DND-41 (cell line): ENCODE results near the gene PTPN6.

Experiments used
- ATAC-seq: fragments of 200-7000 bp; cut with Tn5 transposase; 3 replicates; pipeline ENCODE4 v1.9.1; 2021; ENCODE audit warnings: low read depth; ENCODE audit not compliant: insufficient read depth
- DNase-seq: peaks from one replicate; pipeline ENCODE4 v3.0.0-alpha.2; 2020
- H2AFZ ChIP-seq: 2 replicates; pipeline ENCODE4 v1.6.0; 2012; ENCODE audit warnings: low read depth, low read length
- H3K27ac ChIP-seq: 2 replicates; pipeline ENCODE4 v1.5.1; 2012; ENCODE audit warnings: low read length, inconsistent platforms
- H3K27me3 ChIP-seq: fragments of 200-600 bp; sonication (generic); 2 replicates; pipeline ENCODE4 v1.6.0; 2012; ENCODE audit warnings: low read length, mild to moderate bottlenecking, inconsistent platforms; ENCODE audit not compliant: insufficient read depth, poor library complexity
- H3K36me3 ChIP-seq: 2 replicates; pipeline ENCODE4 v1.5.1; 2012; ENCODE audit warnings: low read length, inconsistent platforms; ENCODE audit not compliant: insufficient read depth
- H3K4me1 ChIP-seq: 2 replicates; pipeline ENCODE4 v1.5.1; 2012; ENCODE audit warnings: mild to moderate bottlenecking, low read length; ENCODE audit not compliant: insufficient read depth
- H3K4me2 ChIP-seq: 2 replicates; pipeline ENCODE4 v1.6.0; 2012; ENCODE audit warnings: mild to moderate bottlenecking, moderate library complexity, low read length, inconsistent platforms; ENCODE audit not compliant: insufficient read depth
- H3K4me3 ChIP-seq, 2 experiments: fragments of 200-600 bp in 1 of 2; shearing (Covaris generic) in 1 of 2; 2 replicates each; pipeline ENCODE4 v1.5.1; 2012 to 2016; ENCODE audit warnings: inconsistent platforms in 2 of 2, low read length in 2 of 2, mild to moderate bottlenecking in 2 of 2, low read depth in 1 of 2, moderate library complexity in 1 of 2
- H3K79me2 ChIP-seq: 2 replicates; pipeline ENCODE4 v1.6.0; 2012; ENCODE audit warnings: low read length, inconsistent platforms; ENCODE audit not compliant: insufficient read depth
- H3K9ac ChIP-seq: 2 replicates; pipeline ENCODE4 v1.6.0; 2012; ENCODE audit warnings: low read depth, mild to moderate bottlenecking, inconsistent platforms, low read length, moderate library complexity
- H3K9me3 ChIP-seq: 2 replicates; pipeline ENCODE4 v1.5.1; 2012; ENCODE audit warnings: low read length, moderate library complexity, mild to moderate bottlenecking, inconsistent platforms; ENCODE audit not compliant: insufficient read depth, severe bottlenecking
- H4K20me1 ChIP-seq: 2 replicates; pipeline ENCODE4 v1.6.0; 2012; ENCODE audit warnings: low read length; ENCODE audit not compliant: insufficient read depth
- EZH2 ChIP-seq: IDR thresholded peaks from 3 replicates; pipeline ENCODE4 v1.6.1; 2012; ENCODE audit warnings: borderline replicate concordance, low read depth, mild to moderate bottlenecking, moderate library complexity, low read length, inconsistent platforms; ENCODE audit not compliant: severe bottlenecking
- TF ChIP-seq, protein P1 (sequence below): IDR thresholded peaks from 2 replicates; pipeline ENCODE4 v1.5.1; 2012; ENCODE audit warnings: borderline replicate concordance, low read length, moderate library complexity, mild to moderate bottlenecking; ENCODE audit not compliant: poor library complexity, severe bottlenecking; ENCODE audit errors: extremely low read depth

PTPN6 gene

DNA sequence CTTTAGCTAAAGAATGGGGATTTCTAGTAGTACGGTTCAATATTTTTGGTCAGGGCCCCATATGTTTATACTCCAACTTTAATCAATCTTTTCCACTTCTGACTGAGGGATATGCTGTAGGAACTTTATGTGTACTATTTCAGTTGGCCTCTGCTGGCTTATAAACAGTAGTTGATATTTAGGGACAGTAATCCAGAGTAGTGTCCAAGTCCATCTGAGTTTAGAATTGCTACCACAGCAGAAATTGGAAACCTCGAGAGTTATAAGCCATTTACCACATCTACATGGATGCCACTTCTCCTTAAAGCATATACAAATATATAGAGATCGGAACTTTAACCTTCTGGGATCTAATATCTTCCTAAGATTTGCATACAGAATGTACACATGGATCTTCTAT is 55.5 kb downstream of the PTPN6 start:
- Histone ChIP-seq H3K4me3 (no peak overlapping the region), H3K4me2 (no peak overlapping the region), H3K27ac (no peak overlapping the region), H3K9ac (no peak overlapping the region), H2AFZ (no peak overlapping the region), H3K36me3 (peaks cover 23% of the 10 kb centered on the region), H3K4me1 (no peaks in the 10 kb centered on the region), H3K9me3 (no peaks in the 10 kb centered on the region), H4K20me1 (no peaks in the 10 kb centered on the region), H3K27me3 (no peaks in the 10 kb centered on the region), H3K79me2 (0 out of 2 replicates have a peak, but pooled peaks cover 4% of the 10 kb centered on the region)
- no peak for TF ChIP-seq EZH2
- TF ChIP-seq, protein P1, sequence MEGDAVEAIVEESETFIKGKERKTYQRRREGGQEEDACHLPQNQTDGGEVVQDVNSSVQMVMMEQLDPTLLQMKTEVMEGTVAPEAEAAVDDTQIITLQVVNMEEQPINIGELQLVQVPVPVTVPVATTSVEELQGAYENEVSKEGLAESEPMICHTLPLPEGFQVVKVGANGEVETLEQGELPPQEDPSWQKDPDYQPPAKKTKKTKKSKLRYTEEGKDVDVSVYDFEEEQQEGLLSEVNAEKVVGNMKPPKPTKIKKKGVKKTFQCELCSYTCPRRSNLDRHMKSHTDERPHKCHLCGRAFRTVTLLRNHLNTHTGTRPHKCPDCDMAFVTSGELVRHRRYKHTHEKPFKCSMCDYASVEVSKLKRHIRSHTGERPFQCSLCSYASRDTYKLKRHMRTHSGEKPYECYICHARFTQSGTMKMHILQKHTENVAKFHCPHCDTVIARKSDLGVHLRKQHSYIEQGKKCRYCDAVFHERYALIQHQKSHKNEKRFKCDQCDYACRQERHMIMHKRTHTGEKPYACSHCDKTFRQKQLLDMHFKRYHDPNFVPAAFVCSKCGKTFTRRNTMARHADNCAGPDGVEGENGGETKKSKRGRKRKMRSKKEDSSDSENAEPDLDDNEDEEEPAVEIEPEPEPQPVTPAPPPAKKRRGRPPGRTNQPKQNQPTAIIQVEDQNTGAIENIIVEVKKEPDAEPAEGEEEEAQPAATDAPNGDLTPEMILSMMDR: no peak
- DNase-seq (no peak), ATAC-seq (no peak)

DNA sequence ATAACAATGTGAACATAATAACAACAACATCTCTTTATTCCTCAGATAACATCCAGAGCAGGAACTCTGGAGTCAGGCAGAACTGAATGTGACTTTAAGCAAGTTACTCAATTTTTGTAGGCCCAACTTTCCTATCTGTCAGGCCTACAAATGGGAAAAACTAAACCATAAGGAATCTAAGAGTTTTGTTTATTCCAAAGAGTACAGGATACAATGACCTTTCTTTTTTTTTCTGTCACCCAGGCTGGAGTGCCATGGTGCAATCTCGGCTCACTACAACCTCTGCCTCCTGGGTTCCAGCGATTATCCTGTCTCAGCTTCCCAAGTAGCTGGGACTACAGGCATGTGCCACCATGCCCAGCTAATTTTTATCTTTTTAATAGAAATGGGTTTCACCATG is 57.7 kb downstream of the PTPN6 start:
- H3K9ac ChIP-seq: no peak overlapping the region
- no peak overlapping the region for H3K27ac ChIP-seq
- no peak for DNase-seq
- no peak overlapping the region for H3K4me3 ChIP-seq
- TF ChIP-seq, protein P1: no peak
- TF ChIP-seq EZH2: no peak
- no peaks in the 10 kb centered on the region for H3K4me1 ChIP-seq
- no peaks in the 10 kb centered on the region for H3K9me3 ChIP-seq
- no peak for ATAC-seq
- H3K36me3 ChIP-seq: peaks cover 36% of the 10 kb centered on the region
- H4K20me1 ChIP-seq: no peaks in the 10 kb centered on the region
- H3K27me3 ChIP-seq: no peaks in the 10 kb centered on the region
- peaks cover 7% of the 10 kb centered on the region; the same call in 1 of the 2 replicates for H3K79me2 ChIP-seq
- no peak overlapping the region for H2AFZ ChIP-seq
- no peak overlapping the region for H3K4me2 ChIP-seq

DNA sequence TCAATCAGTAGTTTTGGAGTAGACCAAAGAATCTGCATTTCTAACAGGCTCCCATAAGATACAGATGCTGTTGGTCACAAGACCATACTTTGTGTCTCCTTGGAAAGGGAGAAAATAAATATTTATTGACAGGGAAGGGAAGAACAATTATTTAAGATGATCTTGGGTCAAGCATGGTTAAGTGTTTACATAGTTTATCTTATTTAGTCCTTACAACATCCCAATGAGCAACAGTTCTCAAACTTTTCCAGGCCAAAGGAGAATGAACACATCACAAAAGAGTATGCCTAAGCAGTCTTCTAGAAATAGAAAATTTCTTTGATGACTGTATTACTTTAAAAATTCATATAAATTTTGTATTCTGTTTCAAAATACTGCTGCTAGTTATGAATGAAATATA is 58.4 kb downstream of the PTPN6 start:
- ATAC-seq (no peak), DNase-seq (no peak)
- H3K4me1 ChIP-seq: no peaks in the 10 kb centered on the region
- peaks cover 36% of the 10 kb centered on the region for H3K36me3 ChIP-seq
- TF ChIP-seq, protein P1: no peak
- TF ChIP-seq EZH2: no peak
- no peak overlapping the region for H3K4me3 ChIP-seq
- H3K79me2 ChIP-seq: peaks cover 7% of the 10 kb centered on the region; the same call in 1 of the 2 replicates
- H3K27me3 ChIP-seq: no peaks in the 10 kb centered on the region
- H2AFZ ChIP-seq: no peak overlapping the region
- H4K20me1 ChIP-seq: no peaks in the 10 kb centered on the region
- no peak overlapping the region for H3K9ac ChIP-seq
- no peak overlapping the region for H3K27ac ChIP-seq
- no peaks in the 10 kb centered on the region for H3K9me3 ChIP-seq
- H3K4me2 ChIP-seq: no peak overlapping the region
